Mucosa of gallbladder (tissue), 1 donor: Measurements from ENCODE around the gene FUT3. TPM values are rescaled to one million over a fixed set of nuclear protein-coding genes. Genes with fewer than 3 reads are reported as not detected.
"Not testable (repeated sequence)": the region's sequence is repeated elsewhere in the genome, so short reads cannot be mapped to it uniquely, and the experiment has no call there.

Source experiments
- DNase-seq: peaks from one replicate; pipeline ENCODE4 v3.0.0-alpha.2; 2020; ENCODE audit warnings: low spot score
- total RNA-seq: library from RNA; stranded (reverse); gene quantifications from one replicate; pipeline ENCODE4 v1.2.1, GENCODE V29; 2021
- donor health status: DM: no; HTN: no; CAD: no.

FUT3 gene
- 127 TPM for total RNA-seq

GRCh38 chr19:5851302-5851701 lies at the start of gene FUT3:
Gene FUT3 (minus strand): TSS chr19:5851449.
- peak; percentile 65 for DNase-seq

- no peak for DNase-seq
These were observed 49.7 kb upstream of the FUT3 start for GRCh38 chr19:5900976-5901375.

GRCh38 chr19:5899728-5900526 lies 48.7 kb upstream of the FUT3 start:
- DNase-seq: no peak

- DNase-seq: no peak
These were observed 46.1 kb upstream of the FUT3 start for GRCh38 chr19:5897189-5897969.

- no peak for DNase-seq
These were observed 45.3 kb upstream of the FUT3 start for GRCh38 chr19:5896365-5897076.

GRCh38 chr19:5895890-5896289 lies 44.6 kb upstream of the FUT3 start:
- DNase-seq: no peak

GRCh38 chr19:5895409-5895808 lies 44.2 kb upstream of the FUT3 start:
- no peak for DNase-seq

- DNase-seq: no peak
These were observed 43.6 kb upstream of the FUT3 start for GRCh38 chr19:5894704-5895349.

- DNase-seq: no peak
These were observed 42.9 kb upstream of the FUT3 start for GRCh38 chr19:5893907-5894703.

- no peak for DNase-seq
These were observed 42.2 kb upstream of the FUT3 start for GRCh38 chr19:5893296-5893903.

- no peak for DNase-seq
These were observed 41.6 kb upstream of the FUT3 start for GRCh38 chr19:5892772-5893275.

GRCh38 chr19:5891938-5892771 lies 40.9 kb upstream of the FUT3 start:
- DNase-seq: peak; percentile 50

GRCh38 chr19:5891572-5891937 lies 40.3 kb upstream of the FUT3 start:
- no peak for DNase-seq

- no peak for DNase-seq
These were observed 38.9 kb upstream of the FUT3 start for GRCh38 chr19:5890099-5890498.

- no peak for DNase-seq
These were observed 38.2 kb upstream of the FUT3 start for GRCh38 chr19:5889288-5889971.

- not testable (repeated sequence) for DNase-seq
These were observed 33.0 kb upstream of the FUT3 start for GRCh38 chr19:5884065-5884811.

GRCh38 chr19:5883157-5883873 lies 32.1 kb upstream of the FUT3 start:
- not testable (repeated sequence) for DNase-seq
